ENCODE data around the gene RPS24. TPM values are rescaled to one million over a fixed set of nuclear protein-coding genes. Genes with fewer than 3 reads are reported as not detected.

Gene RPS24
- total and polyA plus RNA-seq, 2 experiments from 2014 or later = 2,362 to 3,638 TPM

- Histone ChIP-seq H3K4me1 (ENCODE audit: insufficient read depth) (no peaks in the 10 kb centered on the region), H3K36me3 (ENCODE audit: insufficient read depth) (no peaks in the 10 kb centered on the region), H3F3A (replicated peaks; ENCODE audit: low read depth) (no peaks in the 10 kb centered on the region), H3K27me3 (ENCODE audit: insufficient read depth) (no peaks in the 10 kb centered on the region), H3K4me2 (no peak overlapping the region), H4K20me1 (replicated peaks; ENCODE audit: insufficient read depth) (no peaks in the 10 kb centered on the region), H2AFZ (no peak overlapping the region), H3K27ac (ENCODE audit: low read depth) (no peak overlapping the region), H3K4me3 (no peak overlapping the region), H3K9me2 (ENCODE audit: insufficient read depth) (no peaks in the 10 kb centered on the region), H3K79me2 (replicated peaks; ENCODE audit: insufficient read depth) (no peaks in the 10 kb centered on the region)
- H3K4me1 Mint-ChIP-seq = peaks cover 13% of the 10 kb centered on the region; the same call in 1 of the 3 replicates
- TF ChIP-seq REST (IDR thresholded peaks at IDR 0.05; ENCODE audit: unreplicated experiment) = no peak
- TF ChIP-seq POLR2AphosphoS5 (IDR thresholded peaks at IDR 0.05; ENCODE audit: low read depth) = no peak
- TF ChIP-seq ZNF331 (CRISPR knock-in tag; IDR thresholded peaks at IDR 0.05; ENCODE audit: low read depth) = no peak
- TF ChIP-seq CREB1 (CRISPR knock-in tag; IDR thresholded peaks at IDR 0.05; ENCODE audit: low read depth) = no peak
- no peak for TF ChIP-seq STAT1 (IDR thresholded peaks at IDR 0.05; ENCODE audit: unreplicated experiment)
- TF ChIP-seq NANOG (IDR thresholded peaks at IDR 0.05; ENCODE audit: borderline replicate concordance) = no peak
- no peak for TF ChIP-seq ZNF114 (CRISPR knock-in tag; IDR thresholded peaks at IDR 0.05)
- no peak for TF ChIP-seq ZNF462 (CRISPR knock-in tag; IDR thresholded peaks at IDR 0.05)
- TF ChIP-seq EZH2phosphoT487 (IDR thresholded peaks at IDR 0.05; ENCODE audit: unreplicated experiment) = no peak
- TF ChIP-seq EZH2 (IDR thresholded peaks at IDR 0.05; ENCODE audit: low read depth, unreplicated experiment) = no peak
- no peak for TF ChIP-seq ETS1 (IDR thresholded peaks at IDR 0.05)
- no peak for TF ChIP-seq CTCF (conservative IDR thresholded peaks at IDR 0.05; ENCODE audit: low read depth in 2 of 2)
- TF ChIP-seq JUNB (IDR thresholded peaks at IDR 0.05; ENCODE audit: unreplicated experiment) = no peak
- peaks cover 8% of the 10 kb centered on the region; the same call in 2 of the 3 replicates for H3K36me3 Mint-ChIP-seq (ENCODE audit: low read depth)
- no peak overlapping the region for H3K27ac Mint-ChIP-seq
- H3K4me3 Mint-ChIP-seq = no peak overlapping the region
- DNase-seq (ENCODE audit: low spot score) = no peak
- no peak for ATAC-seq
- peaks cover 6% of the 10 kb centered on the region for H3K27me3 Mint-ChIP-seq (ENCODE audit: insufficient read depth, low read depth, poor library complexity)
- no peaks in the 10 kb centered on the region; the same call in 2 of the 3 replicates for H3K9me3 Mint-ChIP-seq
Observed at GRCh38 chr10:78053211-78053868, 19.7 kb downstream of the RPS24 start.
